ENCODE results near the gene USHBP1.
A peak's percentile ranks its signal among the peaks of the same experiment; 100 is the strongest.

USHBP1 gene

GRCh38 chr19:17240062-17240752 lies 24.3 kb downstream of the USHBP1 start:
- no peak for DNase-seq

GRCh38 chr19:17237747-17238706 lies 26.5 kb downstream of the USHBP1 start:
- DNase-seq = no peak

- no peak for DNase-seq
Observed at GRCh38 chr19:17236811-17237543, 27.6 kb downstream of the USHBP1 start.

GRCh38 chr19:17235971-17236777 lies 28.4 kb downstream of the USHBP1 start:
- DNase-seq = peak; percentile 36

- no peak for DNase-seq
Observed at GRCh38 chr19:17235300-17235970, 29.1 kb downstream of the USHBP1 start.

- DNase-seq = no peak
Observed at GRCh38 chr19:17234911-17235299, 29.6 kb downstream of the USHBP1 start.

- no peak for DNase-seq
Observed at GRCh38 chr19:17232258-17232657, 32.3 kb downstream of the USHBP1 start.

- no peak for DNase-seq
Observed at GRCh38 chr19:17229890-17230289, 34.7 kb downstream of the USHBP1 start.

GRCh38 chr19:17227798-17228367 lies 36.7 kb downstream of the USHBP1 start:
- no peak for DNase-seq

GRCh38 chr19:17226002-17226933 lies 38.3 kb downstream of the USHBP1 start, which contains the start of gene OCEL1:
Gene OCEL1 (plus strand): TSS chr19:17226226. CDS start chr19:17226248, 22 bp downstream.
- peak; percentile 88 for DNase-seq

- DNase-seq = no peak
Observed at GRCh38 chr19:17225053-17225452, 39.5 kb downstream of the USHBP1 start.

- DNase-seq = no peak
Observed at GRCh38 chr19:17220207-17220758, 44.3 kb downstream of the USHBP1 start.

- DNase-seq = no peak
Observed at GRCh38 chr19:17219286-17219685, 45.3 kb downstream of the USHBP1 start.

- no peak for DNase-seq
Observed at GRCh38 chr19:17216058-17216670, 48.4 kb downstream of the USHBP1 start.

GRCh38 chr19:17215127-17215971 lies 49.2 kb downstream of the USHBP1 start, which contains the start of gene USE1:
Gene USE1 (plus strand): TSS chr19:17215357. CDS start chr19:17215406, 49 bp downstream.
- peak; percentile 87 for DNase-seq

GRCh38 chr19:17214508-17215126 lies 49.9 kb downstream of the USHBP1 start:
- DNase-seq = no peak

- DNase-seq = no peak
Observed at GRCh38 chr19:17213334-17213733, 51.2 kb downstream of the USHBP1 start.

All from NCI-H2029 treated with DMSO at 0.1 percent for 48 hours (cell line).